Naive B cell (primary cell): ENCODE data around the gene ABHD2. TPM values are rescaled to one million over a fixed set of nuclear protein-coding genes. Genes with fewer than 3 reads are reported as not detected.

Source experiments
- ATAC-seq, 2 donors: fragments of 150-1000 bp; cut with Tn5 transposase; 2 replicates each; pipeline ENCODE4 v1.10.0; 2021; ENCODE audit warnings: low read depth in 2 of 2, mild to moderate bottlenecking in 2 of 2, moderate library complexity in 2 of 2
- DNase-seq: peaks from one replicate; pipeline ENCODE4 v3.0.0; 2022
- H3K27ac Mint-ChIP-seq, 6 donors: one replicate each; pipeline ENCODE4 v1.8.0; 2020 to 2022; ENCODE audit warnings: mild to moderate bottlenecking in 6 of 6, mixed read lengths in 6 of 6, moderate library complexity in 5 of 6, inconsistent platforms in 2 of 6
- H3K27me3 Mint-ChIP-seq, 3 donors: one replicate each; pipeline ENCODE4 v1.8.0; 2021 to 2022; ENCODE audit warnings: mixed read lengths in 3 of 3, mild to moderate bottlenecking in 1 of 3
- H3K36me3 Mint-ChIP-seq, 2 donors: one replicate each; pipeline ENCODE4 v1.8.0; 2020 to 2022; ENCODE audit warnings: mixed read lengths in 2 of 2, inconsistent platforms in 1 of 2, mild to moderate bottlenecking in 1 of 2
- H3K4me1 Mint-ChIP-seq, 3 donors: one replicate each; pipeline ENCODE4 v1.8.0; 2020 to 2022; ENCODE audit warnings: mixed read lengths in 3 of 3, inconsistent platforms in 1 of 3, mild to moderate bottlenecking in 1 of 3, moderate library complexity in 1 of 3
- H3K4me3 Mint-ChIP-seq, 8 donors: one replicate each; pipeline ENCODE4 v1.8.0; 2020 to 2022; ENCODE audit warnings: mild to moderate bottlenecking in 8 of 8, mixed read lengths in 8 of 8, moderate library complexity in 8 of 8, inconsistent platforms in 2 of 8
- H3K9me3 Mint-ChIP-seq, 7 donors: one replicate each; pipeline ENCODE4 v1.8.0; 2020 to 2022; ENCODE audit warnings: mixed read lengths in 7 of 7, mild to moderate bottlenecking in 5 of 7, inconsistent platforms in 2 of 7, moderate library complexity in 1 of 7
- polyA plus RNA-seq, 6 donors: library from polyadenylated mRNA; unstranded; fragments of 300-500 nt; fragmentation: Illumina TruSeq; gene quantifications; one replicate each; pipeline ENCODE4 v1.2.3, GENCODE V29; 2021; ENCODE audit warnings: low read depth in 6 of 6

The ABHD2 gene
- polyA plus RNA-seq, 6 donors from 2014 or later: 5.4 to 17.6 (median 12.1) TPM

- Mint-ChIP-seq H3K9me3 (no peaks in the 10 kb centered on the region), H3K27ac (no peak overlapping the region), H3K4me1 (peaks cover 7 to 13% (median 10%) of the 10 kb centered on the region in 3 donors), H3K36me3 (peaks cover 0 to 8% of the 10 kb centered on the region in 2 donors), H3K4me3 (no peak overlapping the region), H3K27me3 (no peaks in the 10 kb centered on the region)
- DNase-seq (no peak), ATAC-seq (no peak)
Measured at GRCh38 chr15:89096664-89097063, 8.4 kb downstream of the ABHD2 start.

GRCh38 chr15:89097313-89097712 is 9.1 kb downstream of the ABHD2 start:
- H3K27ac Mint-ChIP-seq: no peak overlapping the region
- DNase-seq (no peak), ATAC-seq (no peak)
- no peak overlapping the region for H3K4me3 Mint-ChIP-seq
- H3K36me3 Mint-ChIP-seq: peaks cover 0 to 8% of the 10 kb centered on the region in 2 donors
- H3K4me1 Mint-ChIP-seq: peaks cover 2 to 8% (median 5%) of the 10 kb centered on the region in 3 donors
- H3K9me3 Mint-ChIP-seq: no peaks in the 10 kb centered on the region
- no peaks in the 10 kb centered on the region for H3K27me3 Mint-ChIP-seq

GRCh38 chr15:89098281-89098680 is 10.0 kb downstream of the ABHD2 start:
- ATAC-seq: no peak
- H3K9me3 Mint-ChIP-seq: no peaks in the 10 kb centered on the region
- H3K27ac Mint-ChIP-seq: no peak overlapping the region
- H3K4me1 Mint-ChIP-seq: peaks cover 2 to 8% (median 5%) of the 10 kb centered on the region in 3 donors
- no peaks in the 10 kb centered on the region for H3K27me3 Mint-ChIP-seq
- H3K36me3 Mint-ChIP-seq: peaks cover 0 to 8% of the 10 kb centered on the region in 2 donors
- DNase-seq: no peak
- H3K4me3 Mint-ChIP-seq: no peak overlapping the region

- Mint-ChIP-seq H3K27ac (no peak overlapping the region), H3K27me3 (no peaks in the 10 kb centered on the region), H3K36me3 (peaks cover 0 to 6% of the 10 kb centered on the region in 2 donors), H3K4me1 (peaks cover 0 to 5% (median 4%) of the 10 kb centered on the region in 3 donors), H3K9me3 (no peaks in the 10 kb centered on the region), H3K4me3 (no peak overlapping the region)
- DNase-seq (no peak), ATAC-seq (no peak)
Measured at GRCh38 chr15:89099968-89100367, 11.7 kb downstream of the ABHD2 start.

GRCh38 chr15:89101302-89102193 is 13.3 kb downstream of the ABHD2 start:
- Mint-ChIP-seq H3K9me3 (no peaks in the 10 kb centered on the region), H3K27ac (no peak overlapping the region), H3K4me3 (no peak overlapping the region), H3K27me3 (no peaks in the 10 kb centered on the region), H3K36me3 (peaks cover 0 to 9% of the 10 kb centered on the region in 2 donors), H3K4me1 (peaks cover 0 to 4% (median 0%) of the 10 kb centered on the region in 3 donors)
- DNase-seq: no peak
- ATAC-seq: no peak

GRCh38 chr15:89103481-89104171 is 15.4 kb downstream of the ABHD2 start:
- no peak for ATAC-seq
- H3K4me1 Mint-ChIP-seq: no peaks in the 10 kb centered on the region
- DNase-seq: no peak
- H3K9me3 Mint-ChIP-seq: no peaks in the 10 kb centered on the region
- H3K36me3 Mint-ChIP-seq: peaks cover 0 to 9% of the 10 kb centered on the region in 2 donors
- no peaks in the 10 kb centered on the region for H3K27me3 Mint-ChIP-seq
- H3K4me3 Mint-ChIP-seq: no peak overlapping the region
- no peak overlapping the region for H3K27ac Mint-ChIP-seq

- Mint-ChIP-seq H3K27me3 (no peaks in the 10 kb centered on the region), H3K4me3 (no peak overlapping the region), H3K36me3 (peaks cover 0 to 9% of the 10 kb centered on the region in 2 donors), H3K27ac (no peak overlapping the region), H3K9me3 (no peaks in the 10 kb centered on the region), H3K4me1 (no peaks in the 10 kb centered on the region)
- no peak for ATAC-seq
- no peak for DNase-seq
Measured at GRCh38 chr15:89104172-89104564, 15.9 kb downstream of the ABHD2 start.

- H3K27ac Mint-ChIP-seq: no peak overlapping the region
- H3K27me3 Mint-ChIP-seq: no peaks in the 10 kb centered on the region
- H3K36me3 Mint-ChIP-seq: peaks cover 0 to 9% of the 10 kb centered on the region in 2 donors
- H3K4me1 Mint-ChIP-seq: no peaks in the 10 kb centered on the region
- no peak overlapping the region for H3K4me3 Mint-ChIP-seq
- ATAC-seq (no peak), DNase-seq (no peak)
- no peaks in the 10 kb centered on the region for H3K9me3 Mint-ChIP-seq
Measured at GRCh38 chr15:89105147-89105546, 16.9 kb downstream of the ABHD2 start.

- DNase-seq: no peak
- Mint-ChIP-seq H3K27me3 (no peaks in the 10 kb centered on the region), H3K36me3 (peaks cover 0 to 9% of the 10 kb centered on the region in 2 donors), H3K4me1 (no peaks in the 10 kb centered on the region), H3K4me3 (no peak overlapping the region), H3K9me3 (no peaks in the 10 kb centered on the region), H3K27ac (peak overlapping the region in 1 of 6 donors; percentile 50)
- ATAC-seq: no peak
Measured at GRCh38 chr15:89106200-89106599, 17.9 kb downstream of the ABHD2 start.

- no peak for DNase-seq
- H3K27ac Mint-ChIP-seq: peak overlapping the region in 3 of 6 donors; percentile 56 to 76 (median 75)
- no peaks in the 10 kb centered on the region for H3K27me3 Mint-ChIP-seq
- ATAC-seq: no peak
- no peaks in the 10 kb centered on the region for H3K9me3 Mint-ChIP-seq
- peaks cover 0 to 9% of the 10 kb centered on the region in 2 donors for H3K36me3 Mint-ChIP-seq
- H3K4me1 Mint-ChIP-seq: peaks cover 0 to 7% (median 0%) of the 10 kb centered on the region in 3 donors
- no peak overlapping the region for H3K4me3 Mint-ChIP-seq
Measured at GRCh38 chr15:89107984-89108383, 19.7 kb downstream of the ABHD2 start.

GRCh38 chr15:89108835-89109234 is 20.6 kb downstream of the ABHD2 start:
- ATAC-seq (no peak), DNase-seq (no peak)
- Mint-ChIP-seq H3K27ac (no peak overlapping the region), H3K27me3 (no peaks in the 10 kb centered on the region), H3K36me3 (peaks cover 0 to 9% of the 10 kb centered on the region in 2 donors), H3K4me1 (peaks cover 0 to 7% (median 0%) of the 10 kb centered on the region in 3 donors), H3K9me3 (no peaks in the 10 kb centered on the region), H3K4me3 (no peak overlapping the region)

GRCh38 chr15:89109238-89109637 is 21.0 kb downstream of the ABHD2 start:
- ATAC-seq (no peak), DNase-seq (no peak)
- H3K27ac Mint-ChIP-seq: peak overlapping the region in 1 of 6 donors; percentile 58
- H3K4me3 Mint-ChIP-seq: no peak overlapping the region
- no peaks in the 10 kb centered on the region for H3K9me3 Mint-ChIP-seq
- H3K36me3 Mint-ChIP-seq: peaks cover 0 to 9% of the 10 kb centered on the region in 2 donors
- H3K27me3 Mint-ChIP-seq: no peaks in the 10 kb centered on the region
- peaks cover 0 to 7% (median 0%) of the 10 kb centered on the region in 3 donors for H3K4me1 Mint-ChIP-seq

GRCh38 chr15:89110060-89110459 is 21.8 kb downstream of the ABHD2 start:
- DNase-seq: no peak
- Mint-ChIP-seq H3K27me3 (no peaks in the 10 kb centered on the region), H3K27ac (no peak overlapping the region), H3K4me3 (no peak overlapping the region), H3K4me1 (peaks cover 0 to 7% (median 0%) of the 10 kb centered on the region in 3 donors), H3K36me3 (peaks cover 0 to 12% of the 10 kb centered on the region in 2 donors), H3K9me3 (no peaks in the 10 kb centered on the region)
- ATAC-seq: no peak

GRCh38 chr15:89111352-89111751 is 23.1 kb downstream of the ABHD2 start:
- no peak overlapping the region for H3K27ac Mint-ChIP-seq
- no peak overlapping the region for H3K4me3 Mint-ChIP-seq

More at GRCh38 chr15:89111352-89111751, 23.1 kb downstream of the ABHD2 start:
- no peak for DNase-seq
- ATAC-seq: no peak
- no peaks in the 10 kb centered on the region for H3K9me3 Mint-ChIP-seq
- no peaks in the 10 kb centered on the region for H3K27me3 Mint-ChIP-seq
- peaks cover 4 to 8% of the 10 kb centered on the region in 2 donors for H3K36me3 Mint-ChIP-seq
- peaks cover 0 to 7% (median 2%) of the 10 kb centered on the region in 3 donors for H3K4me1 Mint-ChIP-seq
